BLaER1 (cell line): ENCODE results near the gene ELMO1.

Experiments used
- H3K27ac ChIP-seq: shearing (Covaris generic); formaldehyde crosslinking; 2 replicates; pipeline ENCODE4 v1.8.1; 2022
- H3K27me3 ChIP-seq: shearing (Covaris generic); formaldehyde crosslinking; 2 replicates; pipeline ENCODE4 v1.8.1; 2022
- H3K36me3 ChIP-seq: shearing (Covaris generic); formaldehyde crosslinking; 2 replicates; pipeline ENCODE4 v1.8.1; 2022
- H3K4me1 ChIP-seq: shearing (Covaris generic); formaldehyde crosslinking; 2 replicates; pipeline ENCODE4 v1.8.1; 2022
- H3K4me2 ChIP-seq: shearing (Covaris generic); formaldehyde crosslinking; 2 replicates; pipeline ENCODE4 v1.8.1; 2022
- H3K4me3 ChIP-seq: shearing (Covaris generic); formaldehyde crosslinking; 2 replicates; pipeline ENCODE4 v1.8.1; 2022
- H3K9ac ChIP-seq: shearing (Covaris generic); formaldehyde crosslinking; 2 replicates; pipeline ENCODE4 v1.8.1; 2022
- H3K9me3 ChIP-seq: shearing (Covaris generic); formaldehyde crosslinking; 2 replicates; pipeline ENCODE4 v1.8.1; 2022
- H4K20me1 ChIP-seq: shearing (Covaris generic); formaldehyde crosslinking; 2 replicates; pipeline ENCODE4 v1.8.1; 2022
- Cebpa-rat ChIP-seq: shearing (Covaris generic); IDR thresholded peaks from 2 replicates; pipeline ENCODE4 v1.8.1; 2022

Gene ELMO1

DNA sequence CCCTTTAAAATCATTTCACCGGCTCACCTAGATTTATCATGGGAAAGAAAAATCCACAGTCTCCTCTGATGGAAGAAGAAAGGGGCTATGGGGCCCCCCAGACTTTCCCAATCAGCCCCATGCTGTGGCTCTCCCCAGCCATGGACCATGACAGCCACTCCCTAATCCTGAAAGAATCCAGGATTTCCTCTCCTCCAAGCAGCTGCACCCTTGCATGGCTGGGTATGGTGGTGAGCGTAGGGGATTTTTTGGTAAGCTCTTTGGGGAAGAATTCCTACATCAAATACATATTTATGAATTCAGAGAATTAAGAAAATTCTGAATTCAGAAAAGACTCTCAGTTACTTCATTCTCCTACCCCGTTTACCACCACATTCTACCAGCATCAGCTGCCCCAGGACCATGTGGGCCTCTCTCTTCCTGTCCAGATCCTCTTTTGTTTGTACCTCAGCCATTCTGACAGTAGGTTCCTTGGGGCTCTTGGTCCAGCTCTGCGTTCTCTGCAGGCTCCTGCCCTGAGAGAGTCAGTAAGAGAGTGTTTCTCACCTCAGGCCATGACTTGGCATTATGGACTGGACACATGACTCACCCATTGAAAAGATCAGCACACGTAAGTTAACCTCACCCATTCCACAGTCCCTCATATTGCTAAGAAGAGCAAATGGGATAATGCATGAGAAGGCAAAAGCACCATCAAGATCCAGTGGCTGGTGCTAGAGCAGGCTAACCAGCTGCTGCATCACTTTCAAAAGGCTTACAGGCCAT, 337.8 kb downstream of the ELMO1 start:
- Histone ChIP-seq H4K20me1 (peaks cover 29% of the 10 kb centered on the region), H3K9me3 (no peaks in the 10 kb centered on the region), H3K4me1 (peaks cover 28% of the 10 kb centered on the region), H3K4me2 (no peak overlapping the region), H3K4me3 (no peak overlapping the region), H3K9ac (no peak overlapping the region), H3K27ac (no peak overlapping the region), H3K27me3 (no peaks in the 10 kb centered on the region), H3K36me3 (0 out of 2 replicates have a peak, but pooled peaks cover 19% of the 10 kb centered on the region)
- TF ChIP-seq Cebpa-rat = no peak

GRCh38 chr7:37109843-37110242, 338.8 kb downstream of the ELMO1 start:
- Histone ChIP-seq H3K4me3 (no peak overlapping the region), H4K20me1 (peaks cover 29% of the 10 kb centered on the region), H3K9me3 (no peaks in the 10 kb centered on the region), H3K27ac (no peak overlapping the region), H3K36me3 (0 out of 2 replicates have a peak, but pooled peaks cover 19% of the 10 kb centered on the region), H3K4me1 (peaks cover 28% of the 10 kb centered on the region), H3K27me3 (no peaks in the 10 kb centered on the region), H3K4me2 (peak overlapping the region; percentile 67), H3K9ac (no peak overlapping the region)
- TF ChIP-seq Cebpa-rat = no peak

GRCh38 chr7:37109016-37109683, 339.5 kb downstream of the ELMO1 start:
- Histone ChIP-seq H3K4me1 (peaks cover 28% of the 10 kb centered on the region), H4K20me1 (peaks cover 29% of the 10 kb centered on the region), H3K9me3 (no peaks in the 10 kb centered on the region), H3K27me3 (no peaks in the 10 kb centered on the region), H3K4me2 (peak overlapping the region; percentile 67), H3K9ac (no peak overlapping the region), H3K27ac (no peak overlapping the region), H3K36me3 (0 out of 2 replicates have a peak, but pooled peaks cover 19% of the 10 kb centered on the region), H3K4me3 (no peak overlapping the region)
- TF ChIP-seq Cebpa-rat = no peak

- Histone ChIP-seq H4K20me1 (peaks cover 29% of the 10 kb centered on the region), H3K36me3 (0 out of 2 replicates have a peak, but pooled peaks cover 19% of the 10 kb centered on the region)
- no peak for TF ChIP-seq Cebpa-rat
Observed at GRCh38 chr7:37108615-37109014, 340.0 kb downstream of the ELMO1 start.

DNA sequence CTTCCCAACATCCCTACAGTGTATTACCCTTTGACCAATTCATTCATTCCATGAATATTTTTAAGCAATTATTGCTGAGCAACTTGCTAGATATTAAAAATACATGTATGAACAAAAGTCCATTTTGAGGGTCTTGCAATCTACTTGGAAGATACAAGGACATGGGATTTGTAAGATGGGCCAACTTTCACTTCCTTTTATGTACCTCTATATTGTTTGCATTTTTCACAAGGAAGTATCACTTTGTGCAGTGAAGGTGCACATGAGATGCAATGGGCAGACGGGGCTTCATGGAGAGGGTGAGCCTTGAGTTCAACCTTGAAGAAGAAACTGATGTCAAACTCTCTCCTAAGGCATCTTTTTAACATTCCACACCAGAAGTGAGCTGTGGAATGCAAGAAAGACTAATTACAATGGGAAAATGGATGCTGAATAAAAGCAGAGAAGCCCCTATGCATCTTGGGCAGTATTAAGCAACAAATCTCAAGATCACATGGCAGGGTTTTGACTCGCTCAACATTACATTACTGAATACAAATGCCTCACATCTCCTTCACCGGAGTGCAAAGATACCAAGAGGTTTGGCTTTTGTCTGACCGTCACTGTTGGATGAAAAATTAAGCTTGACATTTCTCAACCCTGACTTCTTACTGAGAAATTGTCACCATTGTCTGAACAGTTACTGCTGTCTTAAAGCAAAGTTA, 341.5 kb downstream of the ELMO1 start:
- H3K9ac ChIP-seq = no peak overlapping the region
- no peak overlapping the region for H3K27ac ChIP-seq
- peaks cover 28% of the 10 kb centered on the region for H3K4me1 ChIP-seq
- TF ChIP-seq Cebpa-rat = no peak
- no peaks in the 10 kb centered on the region for H3K27me3 ChIP-seq
- H3K4me3 ChIP-seq = no peak overlapping the region
- no peaks in the 10 kb centered on the region for H3K9me3 ChIP-seq
- H4K20me1 ChIP-seq = peaks cover 29% of the 10 kb centered on the region
- no peak overlapping the region for H3K4me2 ChIP-seq
- H3K36me3 ChIP-seq = 0 out of 2 replicates have a peak, but pooled peaks cover 10% of the 10 kb centered on the region

More at GRCh38 chr7:37108615-37109014, 340.0 kb downstream of the ELMO1 start:
- Histone ChIP-seq H3K4me1 (peaks cover 28% of the 10 kb centered on the region), H3K4me3 (no peak overlapping the region), H3K4me2 (peak overlapping the region; percentile 67), H3K9ac (no peak overlapping the region), H3K27me3 (no peaks in the 10 kb centered on the region), H3K9me3 (no peaks in the 10 kb centered on the region), H3K27ac (no peak overlapping the region)

- no peak; the same call in 1 of the 2 replicates for TF ChIP-seq Cebpa-rat
- peaks cover 32% of the 10 kb centered on the region for H4K20me1 ChIP-seq
- no peaks in the 10 kb centered on the region for H3K9me3 ChIP-seq
- H3K36me3 ChIP-seq = no peaks in the 10 kb centered on the region
- H3K27me3 ChIP-seq = no peaks in the 10 kb centered on the region
- H3K27ac ChIP-seq = no peak overlapping the region
- H3K4me1 ChIP-seq = peaks cover 33% of the 10 kb centered on the region
- no peak overlapping the region for H3K9ac ChIP-seq
- no peak overlapping the region for H3K4me2 ChIP-seq
- H3K4me3 ChIP-seq = no peak overlapping the region
Observed at GRCh38 chr7:37105762-37106161, 342.9 kb downstream of the ELMO1 start.

DNA sequence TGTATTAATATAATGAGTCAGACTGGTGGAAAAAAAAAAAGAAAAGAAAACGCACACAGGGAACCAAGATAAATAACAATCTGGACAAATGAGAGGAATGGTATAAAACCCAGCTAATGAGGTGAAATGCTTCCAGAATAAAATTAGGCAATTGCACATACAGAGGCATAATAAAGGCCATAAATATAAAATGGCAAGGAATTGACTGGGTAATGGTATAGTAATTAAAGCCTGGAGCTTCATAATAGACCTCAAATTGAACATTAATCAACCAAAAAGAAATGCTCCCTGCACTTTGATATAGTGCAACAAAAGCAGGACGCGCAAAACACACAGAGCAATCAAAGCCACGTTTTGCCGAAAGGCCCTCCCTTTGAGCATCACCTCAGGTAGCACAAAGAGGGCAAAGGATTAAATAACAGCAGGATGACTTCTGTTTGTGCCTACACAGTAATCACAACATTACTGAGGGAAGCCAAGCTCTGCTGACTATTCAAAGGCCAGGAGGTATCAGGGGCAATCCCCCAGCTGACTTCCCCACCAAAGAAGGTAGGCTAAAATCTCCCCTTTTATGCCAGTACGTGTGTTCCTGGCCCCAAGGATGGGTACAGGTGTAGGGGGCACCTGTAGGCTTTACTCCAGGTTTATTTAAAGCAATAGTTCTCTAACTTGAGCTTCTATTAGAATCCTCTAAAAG, 343.7 kb downstream of the ELMO1 start:
- H3K27me3 ChIP-seq = no peaks in the 10 kb centered on the region
- peaks cover 30% of the 10 kb centered on the region for H4K20me1 ChIP-seq
- no peak overlapping the region for H3K9ac ChIP-seq
- no peaks in the 10 kb centered on the region for H3K36me3 ChIP-seq
- H3K9me3 ChIP-seq = no peaks in the 10 kb centered on the region
- TF ChIP-seq Cebpa-rat = no peak
- no peak overlapping the region for H3K4me2 ChIP-seq
- peaks cover 25% of the 10 kb centered on the region for H3K4me1 ChIP-seq
- H3K4me3 ChIP-seq = no peak overlapping the region
- no peak overlapping the region for H3K27ac ChIP-seq

DNA sequence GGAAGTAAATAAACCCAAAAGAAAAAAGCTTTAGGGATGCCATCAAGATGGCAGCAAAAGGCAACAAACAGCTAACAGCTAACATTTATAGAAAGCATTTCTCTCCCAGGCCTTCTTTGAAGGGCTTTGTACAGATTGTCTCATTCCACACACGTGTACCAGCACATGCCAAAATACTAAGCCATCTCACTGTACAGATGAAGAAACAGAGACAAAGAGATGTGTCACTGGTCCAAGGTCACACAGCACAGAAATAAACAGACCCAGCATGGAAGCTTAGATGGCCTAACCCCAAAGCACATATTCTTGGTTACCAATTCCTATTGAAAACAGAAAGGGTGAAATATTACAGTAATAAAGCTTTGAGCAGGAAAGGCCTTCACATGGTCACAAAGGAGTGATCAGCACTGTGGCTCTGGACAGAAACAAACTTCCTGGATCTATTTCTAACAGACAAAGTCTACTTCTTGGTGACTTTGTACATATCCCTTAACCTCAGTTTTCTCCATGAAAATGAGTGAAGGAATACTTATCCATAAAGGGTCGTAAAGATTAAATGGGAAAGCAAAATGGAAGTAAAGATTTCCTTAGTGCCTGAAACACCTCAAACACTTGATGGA, 346.0 kb downstream of the ELMO1 start:
- no peaks in the 10 kb centered on the region for H3K9me3 ChIP-seq
- H3K27me3 ChIP-seq = no peaks in the 10 kb centered on the region
- H4K20me1 ChIP-seq = peaks cover 11% of the 10 kb centered on the region; the same call in 1 of the 2 replicates
- no peak overlapping the region for H3K4me2 ChIP-seq
- no peaks in the 10 kb centered on the region for H3K36me3 ChIP-seq
- no peak for TF ChIP-seq Cebpa-rat
- H3K4me1 ChIP-seq = 0 out of 2 replicates have a peak, but pooled peaks cover 4% of the 10 kb centered on the region
- no peak overlapping the region for H3K9ac ChIP-seq
- no peak overlapping the region for H3K4me3 ChIP-seq
- H3K27ac ChIP-seq = no peak overlapping the region
